ENCODE measurements around the gene PPP1R7. TPM values are rescaled to one million over a fixed set of nuclear protein-coding genes. Genes with fewer than 3 reads are reported as not detected.

PPP1R7 gene
- total RNA-seq, 1 experiment from 2014 or later = 45.4 TPM

DNA sequence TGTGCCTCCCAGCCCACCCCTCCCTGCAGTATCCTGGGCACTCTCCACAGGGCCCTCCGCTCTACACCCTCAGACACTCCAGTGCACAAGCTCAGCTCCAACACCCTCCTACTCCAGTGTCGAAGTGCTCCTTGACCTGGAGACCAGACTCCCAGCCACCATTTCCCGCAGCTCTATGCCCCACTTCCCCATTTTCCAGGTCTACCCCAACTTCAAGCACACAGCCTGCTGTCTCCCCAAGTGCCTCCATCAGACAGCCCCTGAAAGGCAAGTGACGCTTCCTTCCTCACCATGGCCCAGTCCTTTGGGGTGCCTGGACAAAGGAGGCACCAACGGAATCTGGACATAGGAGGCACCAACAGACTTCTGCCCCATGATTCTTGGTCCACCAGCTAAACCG is 8.2 kb upstream of the PPP1R7 start:
- ChIA-PET CTCF (no interaction called here), POLR2A (interaction anchor here (1.7 kb wide), 1 partner anchor 8 kb away, joined by 4 read pairs; the partner anchor contains the start of gene PPP1R7), RAD21 (ENCODE audit: low non-redundant PET in 1 of 2, low total read pairs in 2 of 2, uncharacterized antibody in 2 of 2, unreplicated experiment in 2 of 2) (no interaction called here)
- no peak overlapping the region for H3K4me2 ChIP-seq (ENCODE audit: low read length)
- no peaks in the 10 kb centered on the region for H4K20me1 ChIP-seq (ENCODE audit: insufficient read depth)
- H3K27me3 ChIP-seq (ENCODE audit: insufficient read depth, low read length) = no peaks in the 10 kb centered on the region
- TF ChIP-seq EGR1 (IDR thresholded peaks at IDR 0.05; ENCODE audit: low read depth) = no peak
- TF ChIP-seq EZH2phosphoT487 (IDR thresholded peaks at IDR 0.05; ENCODE audit: borderline replicate concordance) = no peak
- no peak for TF ChIP-seq POLR2AphosphoS5 (IDR thresholded peaks at IDR 0.05; ENCODE audit: low read depth, low read length)
- TF ChIP-seq SRF (IDR thresholded peaks at IDR 0.05; ENCODE audit: low read depth) = no peak
- TF ChIP-seq CEBPB (IDR thresholded peaks at IDR 0.05; ENCODE audit: low read depth) = no peak
- no peak for TF ChIP-seq FOSL1 (IDR thresholded peaks at IDR 0.05; ENCODE audit: low read depth)
- TF ChIP-seq, protein P1, sequence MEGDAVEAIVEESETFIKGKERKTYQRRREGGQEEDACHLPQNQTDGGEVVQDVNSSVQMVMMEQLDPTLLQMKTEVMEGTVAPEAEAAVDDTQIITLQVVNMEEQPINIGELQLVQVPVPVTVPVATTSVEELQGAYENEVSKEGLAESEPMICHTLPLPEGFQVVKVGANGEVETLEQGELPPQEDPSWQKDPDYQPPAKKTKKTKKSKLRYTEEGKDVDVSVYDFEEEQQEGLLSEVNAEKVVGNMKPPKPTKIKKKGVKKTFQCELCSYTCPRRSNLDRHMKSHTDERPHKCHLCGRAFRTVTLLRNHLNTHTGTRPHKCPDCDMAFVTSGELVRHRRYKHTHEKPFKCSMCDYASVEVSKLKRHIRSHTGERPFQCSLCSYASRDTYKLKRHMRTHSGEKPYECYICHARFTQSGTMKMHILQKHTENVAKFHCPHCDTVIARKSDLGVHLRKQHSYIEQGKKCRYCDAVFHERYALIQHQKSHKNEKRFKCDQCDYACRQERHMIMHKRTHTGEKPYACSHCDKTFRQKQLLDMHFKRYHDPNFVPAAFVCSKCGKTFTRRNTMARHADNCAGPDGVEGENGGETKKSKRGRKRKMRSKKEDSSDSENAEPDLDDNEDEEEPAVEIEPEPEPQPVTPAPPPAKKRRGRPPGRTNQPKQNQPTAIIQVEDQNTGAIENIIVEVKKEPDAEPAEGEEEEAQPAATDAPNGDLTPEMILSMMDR (IDR thresholded peaks at IDR 0.05 in 2 of 3, conservative IDR thresholded peaks at IDR 0.05 in 1 of 3; ENCODE audit: borderline replicate concordance in 1 of 3, insufficient read depth in 1 of 3, low read depth in 2 of 3, low read length in 2 of 3) = no peak
- no peak for TF ChIP-seq YY1 (IDR thresholded peaks at IDR 0.05; ENCODE audit: extremely low read depth, insufficient replicate concordance, low read depth, low read length)
- TF ChIP-seq ELF1 (IDR thresholded peaks at IDR 0.05; ENCODE audit: borderline replicate concordance, low read depth) = no peak
- TF ChIP-seq JUND (IDR thresholded peaks at IDR 0.05) = no peak
- no peak for TF ChIP-seq EZH2 (IDR thresholded peaks at IDR 0.05)
- H3K36me3 ChIP-seq (ENCODE audit: control insufficient read depth in 1 of 2, insufficient read depth in 2 of 2, low read length in 2 of 2) = peaks cover 0 to 4% of the 10 kb centered on the region in 2 experiments; a peak in 2 of 4 replicates
- DNase-seq (ENCODE audit: low read depth, low spot score) = no peak
- ATAC-seq = no peak
- H3K79me2 ChIP-seq (ENCODE audit: insufficient read depth, low read length) = peaks cover 25% of the 10 kb centered on the region; the same call in 1 of the 2 replicates
- no peaks in the 10 kb centered on the region for H3K9me2 ChIP-seq (ENCODE audit: insufficient read depth)
- no TSS peak for BruUV-seq (replicated peaks)
- H3K27ac ChIP-seq (ENCODE audit: low read depth, low read length) = no peak overlapping the region
- H3K9ac ChIP-seq (ENCODE audit: low read length) = no peak overlapping the region
- no peak overlapping the region for H2AFZ ChIP-seq (ENCODE audit: low read depth, low read length, poor library complexity, severe bottlenecking)
- intact Hi-C loops (cut with micrococcal nuclease) = no loop called here
- H3K9me3 ChIP-seq (ENCODE audit: control insufficient read depth in 1 of 2, insufficient read depth in 1 of 2, low read depth in 1 of 2, low read length in 2 of 2) = no peaks in the 10 kb centered on the region
- no peak overlapping the region for H3K4me3 ChIP-seq (replicated peaks in 1 of 2; ENCODE audit: low read depth in 1 of 2, low read length in 2 of 2)
- H3K4me1 ChIP-seq (ENCODE audit: control insufficient read depth in 1 of 2, insufficient read depth in 2 of 2, low read length in 2 of 2) = no peaks in the 10 kb centered on the region

Measured in HCT116 (cell line).